Mesendoderm (in vitro differentiated cells): Measurements from ENCODE around the gene RBM4.

ENCODE experiments used
- DNase-seq: peaks from one replicate; pipeline ENCODE4 v3.0.0; 2013
- H2AK5ac ChIP-seq: 2 replicates; pipeline ENCODE4 v1.6.1; 2013; ENCODE audit warnings: low read length, inconsistent platforms
- H2BK120ac ChIP-seq: 2 replicates; pipeline ENCODE4 v1.6.1; 2013; ENCODE audit warnings: low read depth, mild to moderate bottlenecking, low read length, moderate library complexity, mixed read lengths
- H2BK15ac ChIP-seq: replicated peaks from 2 replicates; pipeline ENCODE4 v1.6.1; 2013; ENCODE audit warnings: low read depth, mild to moderate bottlenecking, moderate library complexity
- H2BK5ac ChIP-seq: 2 replicates; pipeline ENCODE4 v1.6.1; 2013; ENCODE audit warnings: low read length, inconsistent platforms
- H3K18ac ChIP-seq: 2 replicates; pipeline ENCODE4 v1.6.1; 2013; ENCODE audit warnings: mild to moderate bottlenecking, low read length, mixed read lengths
- H3K23ac ChIP-seq: one replicate; pipeline ENCODE4 v1.6.1; 2013; ENCODE audit warnings: low read length
- H3K27ac ChIP-seq: 2 replicates; pipeline ENCODE4 v1.5.1; 2013; ENCODE audit warnings: low read depth, mild to moderate bottlenecking, inconsistent platforms, low read length, moderate library complexity
- H3K27me3 ChIP-seq: 2 replicates; pipeline ENCODE4 v1.6.1; 2013; ENCODE audit warnings: low read length, control low read depth, mild to moderate bottlenecking, inconsistent platforms; ENCODE audit not compliant: insufficient read depth, poor library complexity
- H3K36me3 ChIP-seq: 2 replicates; pipeline ENCODE4 v1.6.1; 2013; ENCODE audit warnings: low read length, inconsistent platforms; ENCODE audit not compliant: control insufficient read depth, insufficient read depth
- H3K4ac ChIP-seq: one replicate; pipeline ENCODE4 v1.6.1; 2013; ENCODE audit warnings: low read depth, mild to moderate bottlenecking, low read length, moderate library complexity
- H3K4me1 ChIP-seq: 2 replicates; pipeline ENCODE4 v1.6.1; 2013; ENCODE audit warnings: low read depth, low read length, inconsistent platforms; ENCODE audit not compliant: control insufficient read depth
- H3K4me2 ChIP-seq: 2 replicates; pipeline ENCODE4 v1.6.1; 2013; ENCODE audit warnings: low read length
- H3K4me3 ChIP-seq: 2 replicates; pipeline ENCODE4 v1.5.1; 2013; ENCODE audit warnings: mild to moderate bottlenecking, low read length
- H3K56ac ChIP-seq: one replicate; pipeline ENCODE4 v1.6.1; 2013; ENCODE audit warnings: low read length
- H3K79me1 ChIP-seq: 2 replicates; pipeline ENCODE4 v1.6.1; 2013; ENCODE audit warnings: low read length, inconsistent platforms
- H3K79me2 ChIP-seq: 2 replicates; pipeline ENCODE4 v1.6.1; 2013; ENCODE audit warnings: mild to moderate bottlenecking, low read length; ENCODE audit not compliant: control insufficient read depth, insufficient read depth
- H3K9ac ChIP-seq: 2 replicates; pipeline ENCODE4 v1.6.1; 2013; ENCODE audit warnings: low read length, inconsistent platforms
- H4K5ac ChIP-seq: one replicate; pipeline ENCODE4 v1.6.1; 2013; ENCODE audit warnings: low read length
- H4K8ac ChIP-seq: one replicate; pipeline ENCODE4 v1.6.1; 2013; ENCODE audit warnings: low read depth, mild to moderate bottlenecking, control low read depth, low read length, moderate library complexity
- WGBS: extraction: QIAGEN DNeasy Blood & Tissue Kit; methylation state at CpG from one replicate; pipeline ENCODE4 v1.1.7; 2013; ENCODE audit warnings: low lambda C conversion rate, missing lambda C conversion rate; ENCODE audit not compliant: insufficient coverage; ENCODE audit errors: extremely low coverage; 5-methylcytosine and 5-hydroxymethylcytosine counted together

Gene RBM4

DNA sequence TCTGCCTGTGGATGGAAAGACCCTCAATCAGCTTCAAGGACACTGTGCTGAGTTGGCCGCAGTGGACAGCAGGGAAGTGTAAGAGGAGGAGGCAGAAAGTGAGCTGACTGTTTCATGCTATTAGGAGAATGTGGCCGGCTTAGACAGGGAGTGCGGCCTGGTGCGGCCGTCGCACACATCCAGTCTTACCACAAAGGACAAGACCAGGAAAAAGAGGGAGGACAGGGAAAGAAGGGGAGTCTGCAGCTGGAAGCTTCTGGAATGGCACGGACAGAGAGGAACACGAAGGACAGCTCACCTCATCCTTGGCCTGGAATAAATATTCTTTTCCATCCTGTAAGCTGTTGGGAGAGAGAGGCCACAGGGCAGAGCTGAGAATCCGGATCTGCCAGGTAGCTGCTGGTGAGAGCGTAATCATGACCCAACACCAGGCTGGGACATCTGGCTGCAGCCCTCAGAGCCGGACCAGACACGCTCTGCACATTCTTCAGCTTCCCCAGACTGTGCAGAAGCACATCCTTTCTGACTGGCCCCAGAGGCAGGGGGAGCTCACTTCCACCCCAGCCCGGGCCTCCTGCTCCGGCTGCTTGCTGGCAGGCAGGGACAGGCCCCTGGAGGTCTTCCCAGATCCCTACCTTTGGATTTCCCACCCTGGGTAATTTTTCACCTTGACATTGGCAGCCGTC is 47.7 kb downstream of the RBM4 start:
- Histone ChIP-seq H3K23ac (no peak overlapping the region), H4K8ac (no peak overlapping the region), H2BK120ac (no peak overlapping the region), H3K4me2 (no peak overlapping the region), H3K9ac (no peak overlapping the region), H2AK5ac (no peak overlapping the region), H3K4ac (no peak overlapping the region), H2BK5ac (no peak overlapping the region), H3K4me3 (no peak overlapping the region), H4K5ac (no peak overlapping the region), H3K79me1 (no peaks in the 10 kb centered on the region), H3K36me3 (no peaks in the 10 kb centered on the region), H2BK15ac (no peak overlapping the region), H3K4me1 (no peaks in the 10 kb centered on the region), H3K56ac (no peak overlapping the region), H3K27ac (no peak overlapping the region), H3K79me2 (no peaks in the 10 kb centered on the region), H3K18ac (no peak overlapping the region), H3K27me3 (no peaks in the 10 kb centered on the region)
- no peak for DNase-seq
- no CpG with 5 or more reads among the region's 15 CpGs for WGBS

DNA sequence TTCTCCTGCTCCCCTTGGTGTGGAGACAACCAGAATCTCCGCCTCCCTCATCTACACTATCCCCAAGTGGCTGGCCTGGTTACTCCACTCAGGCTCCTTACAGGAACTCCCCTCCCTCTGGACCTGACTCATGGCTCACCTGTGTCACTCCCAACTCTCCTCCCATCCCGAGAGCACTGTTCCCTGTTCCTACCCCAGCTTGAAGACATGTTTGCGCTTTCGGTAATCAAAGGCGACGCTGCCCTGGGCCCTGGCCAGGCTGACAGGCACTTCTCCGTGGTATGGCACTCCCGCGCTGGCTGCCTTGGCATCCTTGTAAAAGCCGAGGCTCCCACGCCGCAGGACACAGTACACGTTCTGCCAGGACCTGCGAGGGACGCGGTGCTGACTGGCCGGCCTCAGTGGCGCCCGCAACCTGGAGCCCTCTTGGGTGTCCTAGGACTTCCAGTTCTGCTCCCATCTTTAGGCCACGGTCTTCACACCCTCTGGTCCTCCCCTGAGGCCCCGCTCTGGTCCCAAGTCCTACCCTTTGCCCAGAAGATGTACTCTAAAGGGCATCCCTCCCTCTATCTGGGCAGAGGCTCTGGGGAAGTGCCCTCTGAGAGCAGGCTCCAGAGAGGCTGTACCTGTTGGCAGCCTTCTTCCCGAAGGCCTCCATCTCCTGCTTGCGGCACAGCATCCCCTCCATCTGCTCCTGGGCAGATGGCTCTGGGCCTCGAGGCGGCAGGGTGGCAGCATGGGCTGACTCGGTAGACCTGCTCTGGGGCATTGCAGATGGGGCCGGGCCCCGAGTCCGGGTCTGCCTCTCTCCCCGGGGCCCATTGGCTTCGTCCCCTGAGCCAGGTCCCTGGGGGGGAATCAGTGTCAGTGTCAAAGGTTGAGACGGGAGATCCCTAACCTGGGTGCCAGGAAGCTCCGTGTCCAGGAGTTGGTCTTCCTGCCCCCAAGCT is 48.6 kb downstream of the RBM4 start:
- H3K4me1 ChIP-seq = no peaks in the 10 kb centered on the region
- H3K36me3 ChIP-seq = no peaks in the 10 kb centered on the region
- no peak overlapping the region for H2BK5ac ChIP-seq
- H2AK5ac ChIP-seq = no peak overlapping the region
- no peak overlapping the region for H2BK120ac ChIP-seq
- no peak overlapping the region for H2BK15ac ChIP-seq
- H3K79me1 ChIP-seq = no peaks in the 10 kb centered on the region
- H3K79me2 ChIP-seq = no peaks in the 10 kb centered on the region
- no peak overlapping the region for H4K5ac ChIP-seq
- H3K9ac ChIP-seq = no peak overlapping the region
- no peak overlapping the region for H3K4ac ChIP-seq
- H3K4me2 ChIP-seq = no peak overlapping the region
- DNase-seq = peak; percentile 8
- H3K4me3 ChIP-seq = no peak overlapping the region
- no peaks in the 10 kb centered on the region for H3K27me3 ChIP-seq
- H3K23ac ChIP-seq = no peak overlapping the region
- no peak overlapping the region for H3K27ac ChIP-seq
- no peak overlapping the region for H3K18ac ChIP-seq
- WGBS = no CpG with 5 or more reads among the region's 33 CpGs
- no peak overlapping the region for H4K8ac ChIP-seq
- no peak overlapping the region for H3K56ac ChIP-seq

GRCh38 chr11:66687831-66688281 is 49.4 kb downstream of the RBM4 start:
- no peak overlapping the region for H2BK120ac ChIP-seq
- H3K4me1 ChIP-seq = no peaks in the 10 kb centered on the region
- H2AK5ac ChIP-seq = no peak overlapping the region
- no CpG with 5 or more reads among the region's 13 CpGs for WGBS
- no peaks in the 10 kb centered on the region for H3K27me3 ChIP-seq
- H4K8ac ChIP-seq = no peak overlapping the region
- no peak overlapping the region for H3K4me3 ChIP-seq
- no peaks in the 10 kb centered on the region for H3K79me2 ChIP-seq
- H3K23ac ChIP-seq = no peak overlapping the region
- no peak overlapping the region for H3K18ac ChIP-seq
- H4K5ac ChIP-seq = no peak overlapping the region
- no peaks in the 10 kb centered on the region for H3K79me1 ChIP-seq
- H2BK5ac ChIP-seq = no peak overlapping the region
- no peak overlapping the region for H3K27ac ChIP-seq
- H2BK15ac ChIP-seq = no peak overlapping the region
- H3K4ac ChIP-seq = no peak overlapping the region
- H3K56ac ChIP-seq = no peak overlapping the region
- no peak overlapping the region for H3K4me2 ChIP-seq
- H3K36me3 ChIP-seq = no peaks in the 10 kb centered on the region
- DNase-seq = no peak
- no peak overlapping the region for H3K9ac ChIP-seq

DNA sequence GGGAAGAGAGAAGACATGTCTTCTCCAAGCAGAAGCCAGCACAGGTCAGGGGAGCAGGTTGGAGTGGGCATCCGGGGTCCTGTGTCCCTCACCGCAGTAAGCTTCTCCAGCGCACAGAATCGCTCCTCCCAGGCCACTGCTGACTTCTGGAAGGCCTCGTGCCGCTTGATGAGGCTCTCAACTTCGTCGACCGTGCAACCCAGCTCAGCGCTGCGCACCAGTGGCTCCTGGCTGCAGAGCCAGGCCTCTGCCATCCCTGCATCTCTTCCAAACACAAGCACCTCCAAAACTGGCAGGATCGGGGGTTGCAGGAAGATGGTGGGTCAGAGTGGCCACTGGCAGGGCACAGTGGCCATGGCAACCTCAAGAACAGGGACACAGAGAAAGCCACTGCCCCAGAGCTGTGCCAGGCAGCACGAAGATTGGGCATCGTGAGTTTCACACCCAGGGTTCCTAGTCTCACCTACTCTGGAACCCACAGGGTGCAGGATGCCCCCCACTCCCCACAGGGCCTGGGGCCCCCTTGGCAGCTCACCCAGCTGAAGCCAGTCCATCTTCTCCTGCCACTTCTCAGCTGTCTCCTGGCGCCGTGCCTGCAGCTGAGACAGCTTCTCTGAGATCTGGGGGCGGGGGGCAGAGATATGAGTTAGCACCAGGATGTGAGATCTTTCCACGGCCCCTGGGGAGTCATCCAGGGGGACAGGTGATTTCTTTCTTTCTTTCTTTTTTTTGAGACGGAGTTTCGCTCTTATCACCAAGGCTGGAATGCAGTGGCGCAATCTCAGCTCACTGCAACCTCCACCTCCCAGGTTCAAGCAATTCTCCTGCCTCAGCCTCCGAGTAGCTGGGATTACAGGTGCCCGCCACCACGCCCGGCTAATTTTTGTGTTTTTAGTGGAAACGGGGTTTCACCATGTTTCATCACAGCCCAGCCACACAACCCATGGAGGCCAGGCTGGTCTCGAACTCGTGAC is 50.3 kb downstream of the RBM4 start:
- Histone ChIP-seq H3K56ac (no peak overlapping the region), H3K27me3 (no peaks in the 10 kb centered on the region), H4K8ac (no peak overlapping the region), H3K4me2 (no peak overlapping the region), H3K18ac (no peak overlapping the region), H2BK15ac (no peak overlapping the region), H3K27ac (no peak overlapping the region), H3K23ac (no peak overlapping the region), H2AK5ac (no peak overlapping the region), H2BK5ac (no peak overlapping the region), H3K9ac (no peak overlapping the region), H3K4ac (no peak overlapping the region), H2BK120ac (no peak overlapping the region), H3K4me3 (no peak overlapping the region), H3K36me3 (no peaks in the 10 kb centered on the region), H3K4me1 (no peaks in the 10 kb centered on the region), H4K5ac (no peak overlapping the region), H3K79me1 (no peaks in the 10 kb centered on the region), H3K79me2 (no peaks in the 10 kb centered on the region)
- WGBS = no CpG with 5 or more reads among the region's 28 CpGs
- DNase-seq = no peak

DNA sequence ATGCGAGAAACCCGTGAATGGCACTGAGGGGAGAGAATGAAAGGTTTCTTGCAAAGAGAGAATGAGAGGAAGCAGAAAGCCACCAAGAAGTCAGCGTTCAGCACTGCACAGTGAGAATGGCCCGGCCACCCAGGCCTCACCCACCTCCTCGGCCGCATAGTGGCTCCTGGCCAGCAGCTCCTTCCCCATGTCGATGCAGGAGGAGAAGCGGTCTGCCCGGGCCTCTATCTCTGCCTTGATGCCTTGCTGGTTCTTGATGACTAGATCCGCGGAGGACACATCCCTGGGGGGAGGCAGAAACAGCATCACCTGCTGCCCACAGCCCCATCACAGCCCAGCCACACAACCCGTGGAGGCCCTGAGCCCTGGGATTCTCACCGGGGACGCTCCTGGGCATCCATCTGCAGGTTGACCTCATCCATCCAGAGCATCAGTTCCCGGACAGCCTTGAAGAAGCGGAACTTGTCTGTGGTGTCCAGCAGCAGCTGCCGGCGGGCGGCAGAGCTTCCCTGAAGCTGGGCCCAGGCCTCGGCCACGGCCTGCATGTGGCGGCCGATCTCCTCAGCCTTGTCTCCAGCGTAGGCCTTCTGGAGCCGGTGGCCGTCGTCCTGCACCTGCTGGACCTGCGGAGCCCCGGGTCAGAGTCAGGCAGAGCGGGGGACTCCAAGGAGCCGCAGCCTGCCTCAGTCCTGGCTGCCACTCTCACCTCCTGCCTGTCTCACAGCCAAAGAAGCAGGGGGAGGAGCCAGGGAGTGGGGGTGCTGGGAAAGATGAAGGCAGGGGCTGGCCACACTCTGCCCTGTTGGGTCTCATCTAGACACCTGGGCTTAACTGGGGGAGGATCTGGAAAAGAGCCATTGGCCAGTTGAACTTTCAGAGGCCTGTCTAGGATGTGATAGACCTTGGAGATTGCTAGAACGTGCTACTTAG is 51.4 kb downstream of the RBM4 start:
- Histone ChIP-seq H3K27ac (no peak overlapping the region), H2BK120ac (no peak overlapping the region), H4K5ac (no peak overlapping the region), H3K79me2 (no peaks in the 10 kb centered on the region), H3K4me3 (no peak overlapping the region), H3K23ac (no peak overlapping the region), H3K79me1 (no peaks in the 10 kb centered on the region), H3K9ac (no peak overlapping the region), H3K4me1 (no peaks in the 10 kb centered on the region), H3K27me3 (no peaks in the 10 kb centered on the region), H2AK5ac (no peak overlapping the region), H3K18ac (no peak overlapping the region), H4K8ac (no peak overlapping the region), H3K36me3 (no peaks in the 10 kb centered on the region), H2BK15ac (no peak overlapping the region), H3K56ac (no peak overlapping the region), H3K4me2 (no peak overlapping the region), H2BK5ac (no peak overlapping the region), H3K4ac (no peak overlapping the region)
- WGBS = no CpG with 5 or more reads among the region's 32 CpGs
- DNase-seq = no peak
